Activated CD8-positive, alpha-beta memory T cell treated with anti-CD3 and anti-CD28 coated beads, Interleukin-2, amount 50 U/mL, for 1 hour (primary cell): ENCODE data around the gene PIAS3.
A peak's percentile ranks its signal among the peaks of the same experiment; 100 is the strongest.
"Not testable (repeated sequence)": the region's sequence is repeated elsewhere in the genome, so short reads cannot be mapped to it uniquely, and the experiment has no call there.

Experiments used
- DNase-seq: peaks from one replicate; pipeline ENCODE4 v3.0.0-alpha.2; 2020; ENCODE audit errors: extremely low read depth

Gene PIAS3

GRCh38 chr1:145823565-145824498 is 35.0 kb downstream of the PIAS3 start, which contains the start of the genes POLR3C and RNF115:
POLR3C (plus strand) TSS chr1:145824200; CDS start chr1:145825777, 1,577 bp downstream.
RNF115 (minus strand) TSS chr1:145824095; CDS start chr1:145823873, 222 bp downstream.
- peak; percentile 73 for DNase-seq

- not testable (repeated sequence) for DNase-seq
These were observed 36.0 kb downstream of the PIAS3 start for GRCh38 chr1:145822779-145823331.

DNA sequence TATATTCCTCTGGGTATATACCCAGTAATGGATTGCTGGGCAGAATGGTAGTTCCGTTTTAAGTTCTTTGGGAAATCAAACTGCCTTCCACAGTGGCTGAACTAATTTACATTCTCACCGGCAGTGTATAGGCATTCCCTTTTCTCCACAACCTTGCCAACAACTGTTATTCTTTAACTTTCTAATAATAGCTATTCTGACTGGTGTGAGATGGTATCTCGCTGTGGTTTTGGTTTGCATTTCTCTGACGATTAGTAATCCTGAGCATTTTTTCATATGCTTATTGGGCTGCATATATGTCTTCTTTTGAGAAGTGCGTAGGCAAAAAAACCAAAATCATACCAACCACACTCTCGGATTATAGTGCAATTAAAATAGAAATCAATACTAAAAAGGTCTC is 40.8 kb downstream of the PIAS3 start:
- not testable (repeated sequence) for DNase-seq

GRCh38 chr1:145812977-145813810 is 45.7 kb downstream of the PIAS3 start:
- not testable (repeated sequence) for DNase-seq

DNA sequence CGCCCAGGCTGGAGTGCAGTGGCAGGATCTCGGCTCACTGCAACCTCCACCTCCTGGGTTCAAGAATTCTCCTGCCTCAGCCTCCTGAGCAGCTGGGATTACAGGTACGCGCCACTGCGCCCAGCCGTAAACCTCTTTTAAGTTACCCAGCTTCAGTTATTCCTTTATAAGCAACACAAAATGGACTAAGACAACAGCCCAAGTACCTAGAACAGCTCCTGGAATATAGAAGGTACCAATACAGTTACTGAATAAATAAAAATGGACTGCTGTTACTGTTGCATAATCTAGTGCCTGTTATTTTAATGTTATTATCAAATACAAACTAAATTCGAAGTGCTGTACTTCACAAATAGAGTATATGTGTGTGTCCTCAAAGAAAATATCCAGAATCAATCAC is 52.0 kb downstream of the PIAS3 start:
- no peak for DNase-seq

DNA sequence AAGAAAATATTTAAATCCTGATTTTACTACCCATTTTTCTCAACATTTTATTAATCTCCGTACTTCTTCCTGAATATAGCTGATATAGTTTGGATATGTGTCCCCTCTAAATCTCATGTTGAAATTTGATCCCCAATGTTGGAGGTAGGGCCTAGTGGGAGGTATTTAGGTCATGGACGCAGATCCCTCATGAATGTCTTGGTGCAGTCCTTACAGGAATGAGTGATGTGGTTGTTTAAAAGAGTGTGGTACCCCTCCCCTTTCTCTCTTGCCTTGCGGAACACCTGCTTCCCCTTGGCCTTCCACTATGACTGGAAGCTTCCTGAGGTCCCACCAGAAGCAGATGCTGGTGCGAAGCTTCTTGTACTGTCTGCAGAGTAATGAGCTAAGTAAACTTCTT is 52.5 kb downstream of the PIAS3 start:
- DNase-seq, result no peak

- no peak for DNase-seq
These were observed 53.8 kb downstream of the PIAS3 start for GRCh38 chr1:145805057-145805456.

GRCh38 chr1:145804235-145805045 is 54.4 kb downstream of the PIAS3 start:
- DNase-seq, result no peak

GRCh38 chr1:145799806-145800205 is 59.1 kb downstream of the PIAS3 start:
- DNase-seq, result no peak
